Body of pancreas (tissue), 4 donors: ENCODE measurements around the gene GALNT6.

Experiments used
- POLR2A ChIP-seq, 3 donors: fragments of 450-650 bp; IDR thresholded peaks; one replicate each; pipeline ENCODE4 v1.6.1; 2016; ENCODE audit warnings: antibody characterized with exemption in 3 of 3, mild to moderate bottlenecking in 2 of 3
- TF ChIP-seq, protein P1 (sequence below), 7 experiments: fragments of 450-650 bp in 4 of 7; fragments of 200-600 bp in 3 of 7; sonication (generic) in 3 of 7; IDR thresholded peaks; one replicate each; pipeline ENCODE4 v1.5.1; 2016 to 2019; ENCODE audit warnings: antibody characterized with exemption in 7 of 7

DNA sequence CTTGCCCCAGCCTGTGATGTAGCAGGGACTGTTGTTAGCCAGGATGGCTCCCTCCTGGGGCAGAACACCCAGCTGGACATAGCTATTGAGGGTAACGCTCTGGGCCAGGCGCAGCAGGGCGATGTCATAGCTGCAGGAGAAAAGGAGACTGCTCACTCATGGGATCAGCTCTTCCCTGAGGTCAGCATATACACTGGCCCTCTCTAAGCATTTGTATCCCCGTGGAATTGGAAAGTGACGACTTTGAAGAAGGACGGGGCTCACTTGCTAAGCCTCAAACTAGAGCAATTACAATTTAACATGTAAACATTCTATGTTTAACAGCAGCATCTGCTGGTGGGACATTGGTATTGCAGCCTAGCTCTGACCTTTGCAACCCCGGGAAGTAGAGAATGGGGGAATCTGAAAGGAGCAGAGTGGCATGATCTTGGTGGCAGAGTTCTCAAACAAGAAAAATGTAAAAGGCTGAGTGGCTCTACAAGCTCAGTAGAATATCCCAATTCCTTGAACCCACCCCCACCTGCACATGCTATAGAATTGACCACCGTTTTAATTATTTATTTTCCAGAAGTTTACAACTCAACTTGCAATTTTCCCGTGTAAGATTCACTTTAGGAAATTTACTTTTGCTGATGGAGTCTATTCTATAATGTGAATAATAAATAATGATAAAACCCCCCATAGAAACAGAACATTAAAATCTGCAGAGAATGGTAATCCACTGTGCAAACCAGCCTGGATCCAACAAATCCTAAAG, 49.8 kb downstream of the GALNT6 start:
- TF ChIP-seq, protein P1, sequence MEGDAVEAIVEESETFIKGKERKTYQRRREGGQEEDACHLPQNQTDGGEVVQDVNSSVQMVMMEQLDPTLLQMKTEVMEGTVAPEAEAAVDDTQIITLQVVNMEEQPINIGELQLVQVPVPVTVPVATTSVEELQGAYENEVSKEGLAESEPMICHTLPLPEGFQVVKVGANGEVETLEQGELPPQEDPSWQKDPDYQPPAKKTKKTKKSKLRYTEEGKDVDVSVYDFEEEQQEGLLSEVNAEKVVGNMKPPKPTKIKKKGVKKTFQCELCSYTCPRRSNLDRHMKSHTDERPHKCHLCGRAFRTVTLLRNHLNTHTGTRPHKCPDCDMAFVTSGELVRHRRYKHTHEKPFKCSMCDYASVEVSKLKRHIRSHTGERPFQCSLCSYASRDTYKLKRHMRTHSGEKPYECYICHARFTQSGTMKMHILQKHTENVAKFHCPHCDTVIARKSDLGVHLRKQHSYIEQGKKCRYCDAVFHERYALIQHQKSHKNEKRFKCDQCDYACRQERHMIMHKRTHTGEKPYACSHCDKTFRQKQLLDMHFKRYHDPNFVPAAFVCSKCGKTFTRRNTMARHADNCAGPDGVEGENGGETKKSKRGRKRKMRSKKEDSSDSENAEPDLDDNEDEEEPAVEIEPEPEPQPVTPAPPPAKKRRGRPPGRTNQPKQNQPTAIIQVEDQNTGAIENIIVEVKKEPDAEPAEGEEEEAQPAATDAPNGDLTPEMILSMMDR (IDR thresholded peaks at IDR 0.05): peak; percentile 82 to 97 (median 95)
- TF ChIP-seq POLR2A (IDR thresholded peaks at IDR 0.05): no peak
